ENCODE data around the gene FAM193A.

- TF ChIP-seq, protein P1, sequence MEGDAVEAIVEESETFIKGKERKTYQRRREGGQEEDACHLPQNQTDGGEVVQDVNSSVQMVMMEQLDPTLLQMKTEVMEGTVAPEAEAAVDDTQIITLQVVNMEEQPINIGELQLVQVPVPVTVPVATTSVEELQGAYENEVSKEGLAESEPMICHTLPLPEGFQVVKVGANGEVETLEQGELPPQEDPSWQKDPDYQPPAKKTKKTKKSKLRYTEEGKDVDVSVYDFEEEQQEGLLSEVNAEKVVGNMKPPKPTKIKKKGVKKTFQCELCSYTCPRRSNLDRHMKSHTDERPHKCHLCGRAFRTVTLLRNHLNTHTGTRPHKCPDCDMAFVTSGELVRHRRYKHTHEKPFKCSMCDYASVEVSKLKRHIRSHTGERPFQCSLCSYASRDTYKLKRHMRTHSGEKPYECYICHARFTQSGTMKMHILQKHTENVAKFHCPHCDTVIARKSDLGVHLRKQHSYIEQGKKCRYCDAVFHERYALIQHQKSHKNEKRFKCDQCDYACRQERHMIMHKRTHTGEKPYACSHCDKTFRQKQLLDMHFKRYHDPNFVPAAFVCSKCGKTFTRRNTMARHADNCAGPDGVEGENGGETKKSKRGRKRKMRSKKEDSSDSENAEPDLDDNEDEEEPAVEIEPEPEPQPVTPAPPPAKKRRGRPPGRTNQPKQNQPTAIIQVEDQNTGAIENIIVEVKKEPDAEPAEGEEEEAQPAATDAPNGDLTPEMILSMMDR (IDR thresholded peaks at IDR 0.05), result peak; percentile 53
- TF ChIP-seq EP300 (IDR thresholded peaks at IDR 0.05; ENCODE audit: borderline replicate concordance in 1 of 2, low read depth in 1 of 2, low read length in 1 of 2) (no peak), YY1 (IDR thresholded peaks at IDR 0.05; ENCODE audit: low read depth) (no peak), EZH2phosphoT487 (IDR thresholded peaks at IDR 0.05; ENCODE audit: borderline replicate concordance, low read depth) (no peak), GABPA (IDR thresholded peaks at IDR 0.05; ENCODE audit: low read depth) (no peak), NFIC (IDR thresholded peaks at IDR 0.05; ENCODE audit: borderline replicate concordance) (no peak), TAF1 (IDR thresholded peaks at IDR 0.05; ENCODE audit: borderline replicate concordance, low read depth, low read length) (no peak), MAX (IDR thresholded peaks at IDR 0.05; ENCODE audit: low read depth) (no peak)
- TF ChIP-seq, protein P2, sequence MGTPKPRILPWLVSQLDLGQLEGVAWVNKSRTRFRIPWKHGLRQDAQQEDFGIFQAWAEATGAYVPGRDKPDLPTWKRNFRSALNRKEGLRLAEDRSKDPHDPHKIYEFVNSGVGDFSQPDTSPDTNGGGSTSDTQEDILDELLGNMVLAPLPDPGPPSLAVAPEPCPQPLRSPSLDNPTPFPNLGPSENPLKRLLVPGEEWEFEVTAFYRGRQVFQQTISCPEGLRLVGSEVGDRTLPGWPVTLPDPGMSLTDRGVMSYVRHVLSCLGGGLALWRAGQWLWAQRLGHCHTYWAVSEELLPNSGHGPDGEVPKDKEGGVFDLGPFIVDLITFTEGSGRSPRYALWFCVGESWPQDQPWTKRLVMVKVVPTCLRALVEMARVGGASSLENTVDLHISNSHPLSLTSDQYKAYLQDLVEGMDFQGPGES (IDR thresholded peaks at IDR 0.05; ENCODE audit: low read depth, low read length), result no peak
These were observed 136.7 kb downstream of the FAM193A start for GRCh38 chr4:2673157-2673556.

Data from SK-N-SH (cell line).